HG03280 (cell line): ENCODE data around the gene GALT.

Experiments
- ATAC-seq: cut with Tn5 transposase; IDR thresholded peaks from one replicate; pipeline ENCODE4 v1.9.1; 2021; ENCODE audit warnings: mild to moderate bottlenecking, moderate library complexity; ENCODE audit not compliant: unreplicated experiment

GALT gene

DNA sequence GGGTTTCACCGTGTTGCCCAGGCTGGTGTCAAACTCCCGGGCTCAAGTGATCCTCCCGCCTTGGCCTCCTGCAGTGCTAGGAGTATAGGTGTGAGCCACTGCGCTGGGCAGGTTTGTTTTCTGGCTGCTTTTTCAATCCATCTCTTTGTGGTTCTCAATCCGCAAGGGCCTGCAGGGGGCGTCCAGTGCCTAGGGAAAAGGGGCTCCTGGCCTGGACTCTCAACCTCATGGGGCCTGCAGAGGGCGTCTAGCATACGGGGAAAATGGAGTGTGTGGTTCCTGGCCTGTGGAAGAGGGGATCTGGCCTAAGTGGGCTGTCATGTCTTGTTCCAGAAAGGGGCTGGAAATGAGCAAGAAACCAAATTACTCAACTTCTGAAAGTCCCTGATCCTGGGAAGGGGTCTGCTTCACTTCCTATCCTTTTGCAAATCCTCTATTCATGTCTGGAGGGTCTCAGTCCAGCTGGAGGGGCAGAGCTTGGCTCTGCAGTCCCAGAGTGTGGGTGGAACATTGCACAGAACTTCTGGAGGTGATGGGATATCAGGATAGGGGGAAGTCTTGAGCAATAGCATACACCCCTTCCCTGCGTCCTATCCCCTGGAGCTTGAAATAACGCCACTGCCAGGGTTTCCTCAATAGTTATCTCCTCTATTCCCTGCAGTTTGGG is 28.7 kb downstream of the GALT start:
- ATAC-seq, result no peak

DNA sequence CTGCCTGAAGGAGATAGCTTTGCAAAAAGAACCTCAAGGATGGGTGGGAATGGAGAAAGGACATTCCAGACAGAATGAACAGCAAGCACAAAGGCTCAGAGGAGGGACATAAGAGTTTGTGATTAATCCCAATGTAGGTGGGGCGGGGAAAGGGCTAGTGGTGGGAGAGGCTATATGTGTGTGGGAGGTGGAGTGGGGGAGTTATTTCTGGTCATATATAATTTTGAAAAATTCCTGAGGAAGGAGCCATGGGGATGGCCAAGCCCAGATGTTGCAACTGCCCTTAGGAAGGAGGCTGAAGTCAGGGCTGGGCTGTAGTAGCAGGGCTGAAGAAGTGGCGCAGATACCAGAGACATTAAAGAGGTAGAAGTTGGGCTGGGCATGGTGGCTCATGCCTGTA is 29.4 kb downstream of the GALT start:
- ATAC-seq, result no peak

DNA sequence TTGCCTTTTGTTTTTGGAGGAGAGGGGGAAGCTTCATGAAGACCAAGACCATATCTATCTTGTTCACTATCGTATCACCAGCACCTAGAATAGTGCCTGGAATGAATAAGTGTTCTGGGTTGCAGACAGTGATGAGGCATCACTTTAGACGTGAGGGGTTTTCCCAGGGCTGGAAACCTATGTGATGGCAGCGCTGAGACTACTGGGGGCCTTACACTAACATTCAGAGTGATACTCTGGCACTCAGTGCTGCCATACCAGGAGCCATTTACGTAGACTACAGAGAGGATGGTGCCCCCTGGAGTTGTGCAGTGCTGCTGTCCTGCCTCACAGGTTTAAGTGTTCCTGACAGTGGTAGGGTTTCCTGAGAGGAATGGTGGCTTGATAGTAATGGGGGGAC is 37.7 kb downstream of the GALT start:
- no peak for ATAC-seq

DNA sequence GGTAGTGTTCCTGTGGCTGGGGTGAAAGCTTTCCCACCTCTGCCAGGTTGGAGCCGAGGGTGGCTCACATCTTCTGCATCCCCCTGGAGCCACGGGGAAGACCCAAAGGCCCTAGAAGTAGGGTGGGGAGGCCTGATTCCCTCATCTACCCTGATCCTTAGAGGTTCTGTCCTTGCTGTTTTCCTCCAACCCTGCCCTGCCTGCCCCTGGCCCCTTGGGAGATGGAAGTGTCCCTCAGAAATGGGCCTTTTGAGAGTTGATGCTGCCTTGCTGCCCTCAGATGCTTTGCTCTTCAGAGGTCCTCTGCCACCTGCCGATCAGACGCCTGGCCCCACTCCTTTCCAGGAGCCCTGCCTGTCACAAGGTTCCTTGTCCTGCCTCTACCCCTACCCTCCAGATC is 38.3 kb downstream of the GALT start:
- ATAC-seq, result no peak

DNA sequence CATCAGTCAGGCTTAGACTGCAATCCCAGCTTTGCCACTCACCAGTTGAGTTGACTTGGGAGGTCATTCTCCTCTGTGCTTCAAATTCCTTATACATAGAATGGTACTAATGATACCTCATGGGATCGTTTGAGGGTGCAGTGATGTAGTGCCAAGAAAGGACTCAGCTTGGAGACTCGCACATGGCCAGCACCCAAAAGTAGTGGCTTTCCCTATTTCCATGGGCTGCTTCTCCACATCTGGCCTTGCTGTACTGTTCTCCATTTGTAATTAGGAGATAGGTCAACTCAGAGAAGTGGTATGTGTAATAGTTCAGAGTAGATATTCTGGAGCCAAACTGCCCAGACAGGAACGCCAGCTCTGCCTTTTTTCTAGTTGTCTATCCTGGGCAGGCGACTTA is 39.1 kb downstream of the GALT start:
- ATAC-seq, result no peak

DNA sequence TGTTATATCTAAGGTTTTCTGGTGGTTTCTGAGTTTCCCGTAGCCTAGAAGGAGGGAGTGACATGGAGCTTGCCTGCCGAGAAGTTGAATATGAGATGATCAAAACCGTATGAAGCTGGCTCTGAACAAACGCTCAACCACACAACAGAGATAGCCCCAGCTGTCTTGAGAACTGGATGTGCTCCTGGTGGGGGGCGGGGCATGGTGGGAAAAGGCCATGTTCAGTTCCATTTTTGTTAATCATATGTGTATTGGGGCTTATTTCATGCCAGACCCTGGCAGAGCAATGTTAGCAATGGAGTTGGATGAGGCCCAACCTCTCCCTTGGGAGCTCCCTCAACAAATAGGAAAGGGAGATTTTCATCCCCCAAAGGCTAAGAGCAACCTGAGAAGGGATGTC is 39.8 kb downstream of the GALT start:
- no peak for ATAC-seq

DNA sequence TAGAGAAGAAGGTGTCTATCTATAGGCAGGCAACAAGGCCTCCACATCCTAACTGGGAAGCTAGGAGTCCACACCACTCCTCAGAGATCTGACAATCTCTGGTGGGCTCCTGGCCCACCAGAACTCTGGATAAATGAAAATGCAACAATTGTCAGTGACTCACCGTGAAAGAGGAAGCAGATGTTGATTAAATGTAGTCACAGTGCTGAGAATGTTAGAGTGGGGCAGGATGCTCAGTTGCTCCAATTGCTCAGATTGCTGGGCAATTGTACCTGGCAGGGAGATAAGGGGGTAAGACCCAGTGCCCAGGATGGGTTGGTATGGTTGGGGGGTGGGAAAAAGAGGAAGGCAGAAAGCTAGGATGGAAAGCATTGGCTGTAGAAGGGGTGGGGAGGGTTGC is 40.3 kb downstream of the GALT start:
- ATAC-seq, result no peak

DNA sequence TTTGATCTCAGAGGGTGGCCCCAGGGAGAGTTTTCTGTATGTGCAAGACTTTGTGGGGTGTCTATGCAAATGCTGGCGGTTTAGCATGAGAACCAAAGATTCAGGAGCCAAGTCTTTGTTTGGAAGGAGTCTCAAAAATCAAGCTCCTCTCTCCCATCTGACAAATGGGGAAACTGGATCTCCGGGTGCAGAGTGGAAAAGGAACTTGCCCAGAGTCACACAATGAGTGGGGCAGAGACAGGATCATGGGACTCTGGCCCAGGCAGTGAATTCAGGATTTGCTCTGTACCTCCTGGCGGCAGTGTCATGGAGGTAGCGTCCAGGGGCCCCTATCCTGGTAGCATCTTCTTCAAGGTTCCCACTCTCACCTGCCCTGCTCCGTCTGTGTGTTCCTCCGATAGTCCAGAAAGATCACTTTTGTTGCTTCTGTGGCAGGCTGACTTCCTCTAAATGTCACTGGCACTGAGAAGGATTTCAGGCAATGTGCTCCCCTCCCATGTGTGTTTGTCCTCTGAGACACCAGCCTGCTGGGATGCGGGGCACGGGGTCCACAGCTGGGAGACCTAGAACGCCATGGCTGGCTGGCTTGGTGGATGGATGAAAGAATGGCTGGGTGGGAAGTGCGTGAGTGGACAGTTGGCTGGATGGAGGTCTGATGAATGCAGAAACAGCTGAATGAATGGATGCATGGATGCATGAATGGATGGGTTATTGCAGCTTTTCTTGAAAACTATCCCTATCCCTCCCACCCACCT is 41.0 kb downstream of the GALT start:
- ATAC-seq, result no peak

DNA sequence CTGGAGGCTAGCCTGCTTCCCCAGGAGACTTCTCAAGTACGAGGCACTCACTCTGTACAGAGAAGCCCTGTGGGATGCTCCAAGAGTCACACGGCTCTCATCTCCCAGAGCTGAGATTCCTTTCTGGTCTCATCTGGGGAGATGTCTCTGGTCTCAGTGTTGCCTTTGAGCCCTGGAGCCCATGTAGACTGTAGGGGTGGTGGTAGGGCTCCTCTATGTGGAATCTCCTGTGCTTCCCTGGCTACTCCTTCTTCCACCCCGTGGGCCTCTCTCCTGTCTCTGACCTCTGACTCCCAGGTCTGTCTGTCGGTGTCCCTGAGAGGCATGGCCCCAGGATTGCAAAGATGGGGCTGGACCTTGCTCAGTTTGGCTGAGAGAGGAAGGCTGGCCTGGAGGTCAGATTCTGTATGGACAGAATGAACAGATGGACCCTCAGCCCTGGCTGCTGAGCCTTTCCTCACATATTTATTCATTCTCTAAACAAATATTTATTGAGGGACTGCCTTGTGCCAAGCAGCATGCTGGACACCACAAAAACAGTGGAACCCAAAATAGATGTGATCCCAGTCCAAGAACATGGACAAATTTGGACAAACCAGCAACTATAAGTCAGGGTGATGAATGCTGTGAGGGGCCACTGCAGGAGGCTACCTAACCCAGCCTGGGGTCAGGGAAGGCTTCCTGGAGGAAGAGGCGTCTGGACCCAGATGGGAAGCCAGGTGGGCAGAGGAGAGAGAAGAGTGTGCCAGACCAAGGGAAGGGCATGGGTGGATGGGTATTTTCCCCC is 42.0 kb downstream of the GALT start:
- no peak for ATAC-seq

DNA sequence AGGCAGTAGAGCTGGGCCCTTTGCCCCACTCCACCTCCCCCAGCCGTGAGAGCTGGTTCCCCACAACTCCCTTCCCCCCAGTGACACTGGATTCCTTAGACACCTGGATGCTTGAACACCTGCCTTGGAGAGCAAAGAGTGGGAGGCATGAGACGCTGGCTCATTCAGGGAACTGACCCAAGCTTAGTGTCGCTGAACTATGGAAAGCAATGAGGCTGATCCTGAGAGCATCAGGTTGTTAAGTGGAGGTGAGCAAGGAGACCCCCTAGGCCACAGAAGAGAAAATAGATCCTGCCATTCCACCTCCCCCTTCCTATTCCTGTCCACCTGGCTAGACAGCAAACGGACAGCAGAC is 42.6 kb downstream of the GALT start:
- ATAC-seq, result no peak

DNA sequence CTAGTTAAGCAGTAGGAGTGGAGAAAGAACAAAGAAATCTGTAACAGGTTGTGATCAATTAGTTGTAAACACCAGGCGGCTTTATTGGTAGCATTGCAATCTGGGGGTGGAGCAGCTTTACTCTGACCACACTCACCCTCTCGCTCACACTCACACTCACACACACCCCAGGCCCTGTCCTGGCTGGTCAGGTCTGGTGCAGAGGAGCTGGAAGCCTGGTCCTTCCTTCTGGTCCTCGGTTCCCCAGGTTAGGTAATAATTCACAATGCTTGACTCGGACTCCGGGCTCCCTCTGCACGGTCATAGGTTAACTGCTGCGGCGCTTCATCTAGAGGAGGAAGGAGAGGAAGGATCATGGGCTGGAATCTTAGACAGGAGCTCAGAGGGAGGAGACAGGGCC is 43.0 kb downstream of the GALT start:
- ATAC-seq, result no peak

DNA sequence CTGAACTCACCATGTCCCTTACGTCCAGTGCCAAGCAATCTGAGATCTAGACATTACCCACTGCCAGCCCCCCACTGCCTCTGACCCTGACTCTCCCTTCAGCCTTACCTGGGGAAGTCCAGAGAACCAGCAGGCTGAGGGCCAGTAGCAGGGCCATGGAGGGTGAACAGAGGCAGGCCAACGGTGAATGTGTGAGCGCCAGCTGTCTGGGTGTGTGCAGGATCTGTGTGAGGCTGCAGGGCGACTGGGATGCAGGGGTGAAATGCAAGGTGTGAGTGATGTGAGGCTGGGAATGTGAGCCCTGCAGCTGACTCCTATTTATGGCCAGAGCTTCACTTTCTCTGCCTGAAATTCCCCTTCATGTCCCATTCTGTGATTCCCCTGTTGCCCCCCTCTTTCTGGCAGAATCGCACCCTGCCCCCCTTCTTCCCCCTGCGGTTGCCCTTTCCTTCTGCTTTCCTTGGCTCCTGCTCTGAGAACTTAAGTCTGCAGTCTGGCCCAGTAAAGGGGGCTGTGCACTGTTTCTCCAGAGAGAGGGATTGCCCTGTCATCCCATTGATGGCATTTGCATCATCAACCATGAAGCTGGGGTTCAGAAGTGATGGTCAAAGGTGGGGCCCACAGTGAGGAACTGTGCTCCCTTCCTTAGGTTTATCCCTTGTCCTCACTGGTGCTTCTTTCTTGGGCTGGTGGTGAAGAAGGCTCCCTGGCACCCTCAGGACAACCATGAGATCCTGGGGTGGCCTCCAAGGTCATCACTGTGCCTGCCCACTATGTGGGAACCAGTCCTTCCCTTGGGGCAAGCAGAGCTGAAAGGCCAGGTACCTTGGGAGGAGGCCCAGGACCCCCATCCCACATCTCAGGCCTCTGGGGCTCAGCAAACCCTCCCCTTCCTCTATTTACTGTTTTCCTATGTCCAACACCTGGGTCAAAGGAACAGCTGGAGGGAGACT is 44.8 kb downstream of the GALT start, which contains the start of gene CCL19:
TSS of gene CCL19 (minus strand) at position 294 of the 953 bp plus-strand sequence. CDS start at position 157, 137 bp downstream.
- no peak for ATAC-seq

DNA sequence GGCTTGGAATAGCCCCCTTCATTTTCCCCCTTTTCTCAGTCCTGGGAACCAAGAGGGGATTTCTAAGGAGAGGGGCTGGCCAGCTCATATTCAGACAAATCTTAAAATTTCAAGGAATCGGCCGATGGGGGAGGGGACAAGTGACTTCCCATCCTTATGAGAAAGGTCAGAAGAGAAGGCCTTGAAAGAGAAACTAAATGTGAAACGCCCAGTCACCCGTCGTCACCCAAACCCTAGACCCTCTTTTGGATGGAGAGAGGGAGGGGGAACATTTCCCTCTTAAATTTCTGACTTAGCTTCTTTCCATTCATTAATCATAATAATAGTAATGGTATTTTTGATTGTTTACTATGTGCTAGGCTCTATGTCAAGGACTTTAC is 45.5 kb downstream of the GALT start:
- no peak for ATAC-seq

DNA sequence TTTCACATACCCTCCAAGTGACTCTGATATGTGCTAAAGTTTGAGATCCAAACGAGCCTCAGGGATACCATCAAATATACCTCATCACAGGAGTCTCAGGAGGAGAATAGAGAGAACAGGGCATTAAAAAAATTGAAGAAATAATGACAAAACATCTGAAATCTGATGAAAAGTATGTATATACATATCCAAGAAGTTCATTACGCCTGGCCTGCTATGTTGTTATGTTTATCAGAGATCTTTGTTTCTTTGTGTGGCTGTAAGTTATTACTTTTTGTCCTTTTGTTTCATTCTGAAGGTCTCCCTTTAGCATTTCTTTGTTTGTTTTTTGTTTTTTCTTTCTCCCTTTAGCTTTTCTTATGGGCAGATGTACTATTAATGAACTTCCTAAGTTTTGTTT is 47.1 kb downstream of the GALT start:
- no peak for ATAC-seq

DNA sequence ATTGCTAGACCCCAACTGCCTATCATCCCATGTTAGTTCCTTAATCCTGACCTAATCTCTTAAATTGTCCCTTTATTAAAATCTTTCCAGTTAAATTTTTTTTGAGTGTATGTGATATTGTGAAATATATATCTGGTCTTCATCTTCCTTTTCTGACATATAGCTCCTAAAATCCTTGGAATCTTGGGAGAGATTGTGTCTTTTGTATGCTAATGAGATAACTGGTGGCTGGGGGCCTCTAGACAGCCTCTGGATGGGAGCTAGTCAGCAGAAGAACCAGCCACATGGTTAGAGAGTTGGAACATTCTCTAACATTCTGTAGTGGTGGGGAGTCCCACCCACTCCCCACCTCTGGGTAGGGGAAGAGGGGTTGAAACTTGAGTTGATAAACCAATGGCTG is 48.3 kb downstream of the GALT start:
- ATAC-seq, result no peak
